B cell (primary cell): Measurements from ENCODE around the gene PPP6R3. TPM values are rescaled to one million over a fixed set of nuclear protein-coding genes. Genes with fewer than 3 reads are reported as not detected.
A peak's percentile ranks its signal among the peaks of the same experiment; 100 is the strongest.

Experiments
- ATAC-seq: fragments of 200-7000 bp; cut with Tn5 transposase; one replicate; pipeline ENCODE4 v1.10.0; 2021; ENCODE audit warnings: low read depth, mild to moderate bottlenecking, moderate number of reproducible peaks, moderate library complexity
- CTCF ChIA-PET: fragments of 350-600 bp; sonication (Branson Sonifier 250); formaldehyde crosslinking; loops from one replicate; lab custom pipeline; 2021; ENCODE audit warnings: antibody characterized with exemption, inconsistent platforms; lab: Charles Lee
- POLR2A ChIA-PET: fragments of 350-600 bp; sonication (Branson Sonifier 250); formaldehyde crosslinking; loops from one replicate; lab custom pipeline; 2021; ENCODE audit warnings: antibody characterized with exemption; lab: Charles Lee
- DNase-seq: peaks from one replicate; pipeline ENCODE4 v3.0.0; 2013
- H2AFZ ChIP-seq: 2 replicates; pipeline ENCODE4 v1.6.1; 2012; ENCODE audit warnings: mild to moderate bottlenecking, low read depth, low read length; ENCODE audit not compliant: insufficient read depth, poor library complexity, severe bottlenecking
- H3K27ac ChIP-seq, 2 donors: 1 replicate in 1 of 2; 2 replicates in 1 of 2; pipeline ENCODE4 v1.5.1; 2012 to 2013; ENCODE audit warnings: low read length in 2 of 2, mild to moderate bottlenecking in 2 of 2, moderate library complexity in 1 of 2
- H3K27me3 ChIP-seq, 4 experiments: fragments of 200-600 bp in 1 of 4; sonication (generic) in 1 of 4; replicated peaks in 1 of 4; 1 replicate in 2 of 4; 2 replicates in 2 of 4; pipeline versions ENCODE4 v1.6.1 to v1.7.0; 2013 to 2016; ENCODE audit warnings: low read length in 3 of 4, mild to moderate bottlenecking in 2 of 4, mixed read lengths in 1 of 4, moderate library complexity in 1 of 4; ENCODE audit not compliant: insufficient read depth in 4 of 4, control insufficient read depth in 3 of 4; ENCODE audit errors: control extremely low read depth in 1 of 4
- H3K36me3 ChIP-seq, 2 experiments: replicated peaks in 1 of 2; 1 replicate in 1 of 2; 2 replicates in 1 of 2; pipeline versions ENCODE4 v1.6.1 to v1.7.1; 2013; ENCODE audit warnings: low read length in 1 of 2; ENCODE audit not compliant: insufficient read depth in 2 of 2, control insufficient read depth in 1 of 2; ENCODE audit errors: control extremely low read depth in 1 of 2, extremely low read depth in 1 of 2
- H3K4me1 ChIP-seq, 2 donors: fragments of 200-600 bp in 1 of 2; sonication (generic) in 1 of 2; 1 replicate in 1 of 2; 2 replicates in 1 of 2; pipeline versions ENCODE4 v1.5.1 to v1.6.1; 2013 to 2017; ENCODE audit warnings: low read length in 2 of 2; ENCODE audit not compliant: control insufficient read depth in 2 of 2, insufficient read depth in 2 of 2
- H3K4me2 ChIP-seq: replicated peaks from 2 replicates; pipeline ENCODE3; 2012; ENCODE audit warnings: mild to moderate bottlenecking, low read depth, low read length; ENCODE audit not compliant: poor library complexity, severe bottlenecking
- H3K4me3 ChIP-seq, 5 experiments: fragments of 200-600 bp in 1 of 5; sonication (generic) in 1 of 5; 1 replicate in 3 of 5; 2 replicates in 2 of 5; pipeline versions ENCODE4 v1.5.1 to v1.7.0; 2011 to 2016; ENCODE audit warnings: low read length in 4 of 5, mild to moderate bottlenecking in 4 of 5, low read depth in 2 of 5, control low read depth in 1 of 5, moderate library complexity in 1 of 5; ENCODE audit not compliant: insufficient read depth in 1 of 5; ENCODE audit errors: control extremely low read depth in 1 of 5, extremely low read depth in 1 of 5
- H3K79me2 ChIP-seq: fragments of 200-600 bp; sonication (generic); one replicate; pipeline ENCODE4 v1.6.0; 2016; ENCODE audit warnings: low read length; ENCODE audit not compliant: control insufficient read depth, insufficient read depth
- H3K9ac ChIP-seq: fragments of 200-600 bp; sonication (generic); 2 replicates; pipeline ENCODE4 v1.6.1; 2017; ENCODE audit warnings: mild to moderate bottlenecking, low read length, moderate library complexity
- H3K9me3 ChIP-seq, 3 donors: one replicate each; pipeline versions ENCODE4 v1.6.1 to v1.7.1; 2013; ENCODE audit warnings: low read length in 2 of 3; ENCODE audit not compliant: control insufficient read depth in 2 of 3, insufficient read depth in 1 of 3; ENCODE audit errors: control extremely low read depth in 1 of 3
- H4K20me1 ChIP-seq: 2 replicates; pipeline ENCODE4 v1.6.0; 2012; ENCODE audit warnings: mild to moderate bottlenecking, low read length; ENCODE audit not compliant: insufficient read depth, control insufficient read depth, poor library complexity, severe bottlenecking
- H3K27ac Mint-ChIP-seq: one replicate; pipeline ENCODE4 v1.8.0; 2021; ENCODE audit warnings: mixed read lengths
- H3K27me3 Mint-ChIP-seq: one replicate; pipeline ENCODE4 v1.8.0; 2021; ENCODE audit warnings: mixed read lengths
- H3K4me1 Mint-ChIP-seq: one replicate; pipeline ENCODE4 v1.8.0; 2021; ENCODE audit warnings: mixed read lengths
- H3K4me3 Mint-ChIP-seq: one replicate; pipeline ENCODE4 v1.8.0; 2021; ENCODE audit warnings: mixed read lengths
- H3K9me3 Mint-ChIP-seq: one replicate; pipeline ENCODE4 v1.8.0; 2022; ENCODE audit warnings: mixed read lengths; ENCODE audit not compliant: insufficient read depth
- EZH2 ChIP-seq: IDR thresholded peaks from 2 replicates; pipeline ENCODE4 v1.6.1; 2012; ENCODE audit warnings: borderline replicate concordance, low read depth, mild to moderate bottlenecking, moderate library complexity, low read length; ENCODE audit not compliant: insufficient read depth, poor library complexity, severe bottlenecking
- WGBS: methylation state at CpG from one replicate; pipeline ENCODE4 v1.1.5; 2013; ENCODE audit warnings: missing lambda C conversion rate; ENCODE audit not compliant: insufficient coverage; 5-methylcytosine and 5-hydroxymethylcytosine counted together
- intact Hi-C: fragments of 100-400 bp; cut with micrococcal nuclease; formaldehyde crosslinking; loops from one replicate; pipeline ENCODE4 v1.10.0; 2022
- polyA plus RNA-seq: library from polyadenylated mRNA; depleted of rRNA; stranded (reverse); fragments of >200 nt; gene quantifications from 2 replicates; pipeline ENCODE4 v1.2.3, GENCODE V29; 2012
- total RNA-seq, 2 donors: library from RNA; stranded (reverse); fragments of 120-200 nt in 1 of 2; gene quantifications; 1 replicate in 1 of 2; 2 replicates in 1 of 2; pipeline versions ENCODE4 v1.2.3 to v1.2.4, GENCODE V29; 2013 to 2022
- TF ChIP-seq, protein P1 (sequence below): fragments of 200-600 bp; IDR thresholded peaks from one replicate; pipeline ENCODE4 v1.8.0; 2022; ENCODE audit warnings: antibody characterized with exemption, mild to moderate bottlenecking

PPP6R3 gene
- total and polyA plus RNA-seq, 2 donors (not counting 1 experiment from before 2014, with no cell fraction given): 48.5 to 159 TPM

DNA sequence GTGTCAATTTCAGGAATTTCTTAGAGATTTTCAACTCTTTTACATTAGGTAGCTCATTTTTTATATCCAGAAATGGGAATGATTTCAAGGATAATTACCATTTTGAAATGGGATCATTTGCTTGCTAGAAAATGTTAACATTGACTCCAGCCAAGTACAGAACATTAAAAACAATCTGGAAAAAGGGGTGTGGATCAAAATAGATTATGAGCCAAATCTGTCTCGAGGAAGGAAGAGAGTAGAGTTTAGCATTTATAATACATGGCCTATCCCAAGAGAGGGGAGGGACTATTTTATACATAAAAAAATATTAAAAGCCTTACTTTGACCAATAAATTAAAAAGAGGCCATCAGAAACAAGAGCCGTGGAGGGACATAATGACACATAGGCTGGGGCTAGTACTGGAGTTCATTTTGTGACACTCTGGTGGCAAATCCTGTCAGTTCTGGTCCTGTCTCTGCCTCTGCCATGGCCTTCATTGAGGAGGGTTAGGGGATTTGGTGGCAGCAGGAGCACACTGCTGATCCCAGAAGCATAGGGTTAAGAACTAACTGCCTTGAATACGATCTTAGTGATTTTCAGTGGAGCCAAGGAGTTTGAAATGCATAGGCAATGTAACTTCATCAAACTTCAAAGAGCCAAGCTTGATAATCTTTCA, 20.4 kb downstream of the PPP6R3 start:
- POLR2A ChIA-PET: no interaction called here
- Mint-ChIP-seq H3K4me3 (no peak overlapping the region), H3K9me3 (no peaks in the 10 kb centered on the region), H3K27ac (no peak overlapping the region), H3K27me3 (no peaks in the 10 kb centered on the region), H3K4me1 (peaks cover 65% of the 10 kb centered on the region)
- Histone ChIP-seq H3K9ac (no peak overlapping the region), H3K4me2 (peak overlapping the region; percentile 13), H3K4me1 (peaks cover 19 to 21% of the 10 kb centered on the region in 2 donors), H3K27ac (peak overlapping the region in 1 of 2 donors; percentile 5), H3K79me2 (peaks cover 95% of the 10 kb centered on the region), H3K27me3 (no peaks in the 10 kb centered on the region), H3K36me3 (peaks cover 3 to 4% of the 10 kb centered on the region in 2 experiments), H4K20me1 (peaks cover 84% of the 10 kb centered on the region), H3K9me3 (peaks cover 0 to 3% (median 1%) of the 10 kb centered on the region in 3 donors), H3K4me3 (no peak overlapping the region), H2AFZ (no peak overlapping the region)
- CTCF ChIA-PET: no interaction called here
- TF ChIP-seq, protein P1, sequence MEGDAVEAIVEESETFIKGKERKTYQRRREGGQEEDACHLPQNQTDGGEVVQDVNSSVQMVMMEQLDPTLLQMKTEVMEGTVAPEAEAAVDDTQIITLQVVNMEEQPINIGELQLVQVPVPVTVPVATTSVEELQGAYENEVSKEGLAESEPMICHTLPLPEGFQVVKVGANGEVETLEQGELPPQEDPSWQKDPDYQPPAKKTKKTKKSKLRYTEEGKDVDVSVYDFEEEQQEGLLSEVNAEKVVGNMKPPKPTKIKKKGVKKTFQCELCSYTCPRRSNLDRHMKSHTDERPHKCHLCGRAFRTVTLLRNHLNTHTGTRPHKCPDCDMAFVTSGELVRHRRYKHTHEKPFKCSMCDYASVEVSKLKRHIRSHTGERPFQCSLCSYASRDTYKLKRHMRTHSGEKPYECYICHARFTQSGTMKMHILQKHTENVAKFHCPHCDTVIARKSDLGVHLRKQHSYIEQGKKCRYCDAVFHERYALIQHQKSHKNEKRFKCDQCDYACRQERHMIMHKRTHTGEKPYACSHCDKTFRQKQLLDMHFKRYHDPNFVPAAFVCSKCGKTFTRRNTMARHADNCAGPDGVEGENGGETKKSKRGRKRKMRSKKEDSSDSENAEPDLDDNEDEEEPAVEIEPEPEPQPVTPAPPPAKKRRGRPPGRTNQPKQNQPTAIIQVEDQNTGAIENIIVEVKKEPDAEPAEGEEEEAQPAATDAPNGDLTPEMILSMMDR: no peak
- TF ChIP-seq EZH2: no peak
- 100% methylated on average over 1 of the region's 3 CpGs for whole genome bisulfite sequencing
- intact Hi-C loops: no loop called here
- ATAC-seq (no peak), DNase-seq (no peak)

DNA sequence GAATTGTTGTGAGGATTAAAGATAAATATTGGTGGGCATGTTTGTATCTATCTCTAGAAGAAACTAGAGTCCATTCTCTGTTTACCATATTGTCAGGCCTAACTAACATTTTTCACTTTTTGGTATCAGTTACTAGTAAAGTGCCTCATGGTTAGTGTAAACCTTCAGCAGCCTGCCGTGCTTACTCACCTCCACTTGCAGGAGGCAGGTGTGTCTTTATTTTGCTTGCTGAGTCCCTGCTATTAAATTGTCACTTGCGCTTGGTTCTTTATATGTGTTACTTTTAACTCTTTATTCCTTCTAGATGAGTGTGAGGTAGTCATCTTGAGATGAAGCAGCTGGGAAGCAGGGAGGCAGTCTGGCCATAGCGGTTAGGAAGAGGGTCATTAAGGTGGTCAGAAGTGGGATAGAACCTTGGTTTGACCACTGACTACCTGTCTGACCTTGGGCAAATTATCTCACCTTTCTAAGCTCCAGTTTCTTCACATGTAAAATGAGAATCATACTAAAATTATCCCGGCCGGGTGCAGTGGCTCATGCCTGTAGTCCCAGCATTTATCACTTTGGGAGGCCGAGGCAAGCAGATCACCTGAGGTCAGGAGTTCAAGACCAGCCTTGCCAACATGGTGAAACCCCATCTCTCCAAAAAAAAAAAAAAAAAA, 21.2 kb downstream of the PPP6R3 start:
- no peaks in the 10 kb centered on the region for H3K9me3 Mint-ChIP-seq
- DNase-seq: no peak
- Histone ChIP-seq H3K4me3 (no peak overlapping the region), H3K27me3 (no peaks in the 10 kb centered on the region), H3K27ac (peak overlapping the region in 1 of 2 donors; percentile 5), H4K20me1 (peaks cover 88% of the 10 kb centered on the region), H3K4me2 (peak overlapping the region; percentile 13), H3K9ac (no peak overlapping the region), H2AFZ (no peak overlapping the region), H3K4me1 (peaks cover 22 to 27% of the 10 kb centered on the region in 2 donors), H3K36me3 (peaks cover 1 to 4% of the 10 kb centered on the region in 2 experiments), H3K9me3 (peaks cover 0 to 7% (median 1%) of the 10 kb centered on the region in 3 donors), H3K79me2 (peaks cover 98% of the 10 kb centered on the region)
- TF ChIP-seq EZH2: no peak
- TF ChIP-seq, protein P1: no peak
- ATAC-seq: no peak
- WGBS: 93% methylated on average over 3 of the region's 6 CpGs
- peaks cover 70% of the 10 kb centered on the region for H3K4me1 Mint-ChIP-seq
- H3K27ac Mint-ChIP-seq: no peak overlapping the region
- intact Hi-C loops: no loop called here
- CTCF ChIA-PET: no interaction called here
- no peak overlapping the region for H3K4me3 Mint-ChIP-seq
- no peaks in the 10 kb centered on the region for H3K27me3 Mint-ChIP-seq
- POLR2A ChIA-PET: no interaction called here
